PFSK-1 (cell line): ENCODE results near the gene HSPA2.

Source experiments
- POLR2AphosphoS5 ChIP-seq: IDR thresholded peaks from 2 replicates; pipeline ENCODE4 v1.6.1; 2012; ENCODE audit warnings: low read depth, mild to moderate bottlenecking, control low read depth, low read length, moderate library complexity
- SIN3A ChIP-seq: IDR thresholded peaks from 2 replicates; pipeline ENCODE4 v1.6.1; 2012; ENCODE audit warnings: mild to moderate bottlenecking, low read length, moderate library complexity, borderline replicate concordance; ENCODE audit not compliant: insufficient read depth
- TAF1 ChIP-seq: IDR thresholded peaks from 2 replicates; pipeline ENCODE4 v1.6.1; 2012; ENCODE audit warnings: low read length, control low read depth, borderline replicate concordance; ENCODE audit not compliant: insufficient read depth
- TF ChIP-seq, protein P1 (sequence below), 2 experiments: IDR thresholded peaks; 2 replicates each; pipeline versions ENCODE4 v1.6.1 to v1.8.0; 2011 to 2012; ENCODE audit warnings: low read depth in 2 of 2, low read length in 2 of 2, control low read depth in 1 of 2, inconsistent platforms in 1 of 2, mild to moderate bottlenecking in 1 of 2, moderate library complexity in 1 of 2; ENCODE audit not compliant: insufficient read depth in 1 of 2

DNA sequence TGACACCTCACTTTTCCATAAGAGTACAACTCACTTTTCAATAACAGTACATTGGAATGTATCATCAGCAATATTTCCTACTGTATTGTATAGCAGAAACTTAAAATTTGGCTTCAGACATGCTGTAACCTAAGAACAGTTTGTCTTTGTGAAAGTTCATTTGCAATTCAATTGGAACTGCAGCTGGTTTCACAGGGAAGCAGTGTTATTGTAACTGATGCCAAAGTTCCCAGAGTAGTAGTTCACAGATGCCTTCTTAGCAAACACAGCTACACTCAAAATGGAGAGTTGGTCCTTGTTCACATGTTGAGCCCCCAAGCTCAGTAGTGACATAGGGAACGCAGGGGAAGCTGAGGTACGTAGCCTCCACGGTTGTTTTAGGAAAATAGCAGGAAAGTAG, 32.6 kb downstream of the HSPA2 start:
- TF ChIP-seq, protein P1, sequence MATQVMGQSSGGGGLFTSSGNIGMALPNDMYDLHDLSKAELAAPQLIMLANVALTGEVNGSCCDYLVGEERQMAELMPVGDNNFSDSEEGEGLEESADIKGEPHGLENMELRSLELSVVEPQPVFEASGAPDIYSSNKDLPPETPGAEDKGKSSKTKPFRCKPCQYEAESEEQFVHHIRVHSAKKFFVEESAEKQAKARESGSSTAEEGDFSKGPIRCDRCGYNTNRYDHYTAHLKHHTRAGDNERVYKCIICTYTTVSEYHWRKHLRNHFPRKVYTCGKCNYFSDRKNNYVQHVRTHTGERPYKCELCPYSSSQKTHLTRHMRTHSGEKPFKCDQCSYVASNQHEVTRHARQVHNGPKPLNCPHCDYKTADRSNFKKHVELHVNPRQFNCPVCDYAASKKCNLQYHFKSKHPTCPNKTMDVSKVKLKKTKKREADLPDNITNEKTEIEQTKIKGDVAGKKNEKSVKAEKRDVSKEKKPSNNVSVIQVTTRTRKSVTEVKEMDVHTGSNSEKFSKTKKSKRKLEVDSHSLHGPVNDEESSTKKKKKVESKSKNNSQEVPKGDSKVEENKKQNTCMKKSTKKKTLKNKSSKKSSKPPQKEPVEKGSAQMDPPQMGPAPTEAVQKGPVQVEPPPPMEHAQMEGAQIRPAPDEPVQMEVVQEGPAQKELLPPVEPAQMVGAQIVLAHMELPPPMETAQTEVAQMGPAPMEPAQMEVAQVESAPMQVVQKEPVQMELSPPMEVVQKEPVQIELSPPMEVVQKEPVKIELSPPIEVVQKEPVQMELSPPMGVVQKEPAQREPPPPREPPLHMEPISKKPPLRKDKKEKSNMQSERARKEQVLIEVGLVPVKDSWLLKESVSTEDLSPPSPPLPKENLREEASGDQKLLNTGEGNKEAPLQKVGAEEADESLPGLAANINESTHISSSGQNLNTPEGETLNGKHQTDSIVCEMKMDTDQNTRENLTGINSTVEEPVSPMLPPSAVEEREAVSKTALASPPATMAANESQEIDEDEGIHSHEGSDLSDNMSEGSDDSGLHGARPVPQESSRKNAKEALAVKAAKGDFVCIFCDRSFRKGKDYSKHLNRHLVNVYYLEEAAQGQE (IDR thresholded peaks at IDR 0.05; ENCODE audit: insufficient read depth in 1 of 2, low read depth in 2 of 2, low read length in 2 of 2), result no peak
- TF ChIP-seq TAF1, result no peak
- no peak for TF ChIP-seq POLR2AphosphoS5
- no peak for TF ChIP-seq SIN3A
